CD4-positive, alpha-beta T cell treated with Interleukin-6 for 4 hours (primary cell): Measurements from ENCODE around the gene PLXNA2.

Source experiments
- DNase-seq: peaks from one replicate; pipeline ENCODE4 v3.0.0-alpha.2; 2020; ENCODE audit warnings: mixed read lengths

The PLXNA2 gene

DNA sequence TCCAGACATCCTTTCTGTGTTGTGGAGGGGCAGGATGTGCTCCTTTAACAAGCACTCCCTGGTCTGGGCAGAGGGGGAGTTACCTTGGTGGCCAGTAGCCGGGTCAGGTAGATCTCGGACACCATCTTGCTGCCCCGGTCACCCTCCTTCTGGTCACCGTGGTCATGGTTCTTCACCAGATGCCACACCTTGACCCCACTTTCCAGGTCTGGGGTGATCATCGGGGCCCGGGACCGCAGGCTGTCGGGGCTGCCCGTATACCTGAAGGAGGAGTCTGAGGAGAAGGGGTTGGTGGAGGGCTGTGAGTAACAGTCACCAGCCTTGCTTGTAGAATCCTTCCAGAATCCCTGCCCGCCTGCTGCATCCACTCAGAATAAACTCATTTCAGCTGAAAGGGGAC is 210.9 kb downstream of the PLXNA2 start:
- no peak for DNase-seq

DNA sequence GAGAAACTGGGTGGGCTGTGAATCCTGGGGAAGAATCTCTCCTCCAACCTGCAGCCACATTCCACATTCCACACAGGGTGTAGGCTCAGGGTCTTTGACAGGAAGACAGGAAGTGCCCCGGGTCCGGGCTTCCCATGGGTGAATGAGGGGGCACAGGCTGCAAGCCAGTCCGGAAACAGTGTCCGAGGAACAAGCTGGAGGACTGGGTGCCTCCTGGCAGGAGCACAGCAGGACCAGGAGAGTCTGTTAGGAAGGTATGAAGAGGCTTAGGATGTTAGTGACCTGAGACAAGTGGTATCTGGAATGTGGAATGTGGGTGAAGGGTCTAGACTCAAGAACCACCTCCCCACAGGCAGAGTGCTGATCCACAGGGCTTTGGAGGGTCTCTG is 212.3 kb downstream of the PLXNA2 start:
- no peak for DNase-seq

DNA sequence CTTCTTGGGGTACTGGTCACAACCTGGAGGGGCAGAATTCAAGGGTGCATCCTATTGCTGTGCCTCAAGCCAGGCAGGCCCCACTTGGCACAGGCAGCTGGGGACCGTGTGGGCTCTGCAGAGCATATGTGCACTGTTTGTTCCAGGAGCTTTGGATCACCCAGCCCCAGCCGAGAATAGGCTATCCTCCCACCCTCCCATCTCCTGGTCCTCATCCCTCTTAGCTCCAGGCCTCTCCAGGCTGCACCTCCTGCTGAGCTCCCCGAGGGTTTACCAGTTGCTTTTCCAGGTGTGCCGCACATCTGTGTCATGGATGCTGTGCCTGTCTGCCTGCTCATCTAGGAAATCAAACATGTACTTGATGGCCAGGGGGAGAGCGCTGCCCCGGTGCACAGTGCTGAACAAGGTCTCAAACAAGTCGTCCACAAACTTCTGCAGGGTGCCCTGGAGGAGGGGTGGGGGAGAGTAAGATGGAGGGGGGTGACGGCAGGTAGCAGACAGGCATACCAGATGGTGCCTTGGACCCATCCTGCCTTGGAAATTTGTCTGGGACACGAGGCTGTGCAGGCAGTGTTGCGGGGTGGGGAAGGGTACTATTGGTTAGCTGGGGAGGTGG is 212.8 kb downstream of the PLXNA2 start:
- DNase-seq = no peak

DNA sequence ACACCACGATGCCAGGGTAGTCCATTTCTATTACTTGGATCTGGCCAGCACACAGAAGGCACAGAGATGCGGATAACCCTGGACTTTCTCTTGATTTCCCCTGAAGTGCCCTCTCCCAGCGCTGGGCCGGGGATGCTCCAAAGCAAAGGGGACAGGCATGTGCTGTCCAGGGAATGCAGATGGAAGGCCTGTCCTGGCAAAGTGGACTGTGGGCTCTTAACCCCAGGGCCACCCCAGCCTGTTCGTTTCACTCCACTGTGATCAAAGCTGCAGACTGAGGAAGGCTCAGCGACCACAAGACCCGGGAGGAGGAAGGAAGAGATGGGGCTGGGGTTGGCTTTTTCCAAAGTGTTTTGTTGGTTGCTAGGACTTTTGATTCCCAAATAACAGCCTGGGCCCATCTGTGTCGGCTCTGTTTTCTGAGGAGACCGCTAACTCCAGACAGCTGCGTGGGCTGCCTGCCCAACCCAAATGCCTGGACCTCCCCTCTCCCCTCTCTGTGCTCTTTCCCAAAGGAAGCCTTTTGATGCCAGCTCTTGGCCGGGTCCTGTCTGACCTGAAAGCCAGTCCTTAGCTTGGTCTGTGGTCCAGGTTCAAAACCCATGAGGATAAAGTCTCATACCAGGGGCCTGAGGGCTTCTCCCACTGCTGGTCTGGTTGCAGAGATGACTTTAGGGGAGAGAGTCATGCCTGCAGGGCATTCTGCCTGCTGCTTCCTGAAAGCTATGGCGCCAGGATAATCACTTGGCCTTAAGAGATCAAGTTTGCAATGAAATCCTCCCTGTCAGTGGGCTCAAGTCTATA is 213.7 kb downstream of the PLXNA2 start:
- DNase-seq = no peak

DNA sequence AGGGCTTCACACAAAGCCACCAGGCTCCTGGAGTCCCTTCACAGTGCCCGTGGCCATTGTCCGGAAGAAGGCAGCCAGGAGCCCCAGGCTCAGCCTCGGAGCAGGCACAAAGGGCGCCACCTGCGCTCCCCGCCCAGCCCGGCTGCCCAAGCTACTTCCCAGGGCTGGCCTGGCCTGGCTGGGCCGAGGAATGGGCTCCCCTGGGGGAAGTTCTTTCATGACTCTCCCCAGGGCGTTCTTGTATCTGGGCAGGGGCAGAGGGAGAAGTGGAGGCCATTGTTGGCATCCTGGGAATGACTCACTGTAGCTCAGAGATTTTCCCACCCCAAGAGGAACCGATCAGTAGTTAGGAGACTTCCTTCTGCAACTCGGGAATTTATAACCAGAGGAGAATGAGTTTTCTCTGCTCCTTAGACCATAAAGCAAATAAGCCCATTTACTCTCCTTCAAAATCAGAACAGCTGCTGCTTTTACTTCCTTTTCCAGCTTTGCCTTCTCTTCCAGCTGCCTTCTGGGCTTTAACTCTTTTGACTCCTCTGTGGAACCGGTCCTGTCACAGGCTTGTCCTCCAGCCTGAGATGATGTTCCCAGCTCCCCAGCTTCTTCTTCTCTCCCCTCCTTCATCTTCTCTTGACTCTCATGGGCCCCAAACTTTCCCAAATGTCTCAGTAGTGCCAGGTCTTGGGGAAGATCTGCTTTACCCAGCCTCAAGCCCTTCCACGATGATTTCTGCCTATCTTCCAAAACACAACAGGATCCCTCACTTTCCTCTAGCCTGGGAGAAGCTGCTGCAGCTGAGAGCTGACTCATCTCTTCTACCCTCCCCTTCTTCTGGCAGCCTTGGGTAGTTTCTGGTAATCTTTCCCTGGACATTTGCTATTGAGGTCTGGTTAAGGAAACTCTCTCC is 214.6 kb downstream of the PLXNA2 start:
- no peak for DNase-seq

DNA sequence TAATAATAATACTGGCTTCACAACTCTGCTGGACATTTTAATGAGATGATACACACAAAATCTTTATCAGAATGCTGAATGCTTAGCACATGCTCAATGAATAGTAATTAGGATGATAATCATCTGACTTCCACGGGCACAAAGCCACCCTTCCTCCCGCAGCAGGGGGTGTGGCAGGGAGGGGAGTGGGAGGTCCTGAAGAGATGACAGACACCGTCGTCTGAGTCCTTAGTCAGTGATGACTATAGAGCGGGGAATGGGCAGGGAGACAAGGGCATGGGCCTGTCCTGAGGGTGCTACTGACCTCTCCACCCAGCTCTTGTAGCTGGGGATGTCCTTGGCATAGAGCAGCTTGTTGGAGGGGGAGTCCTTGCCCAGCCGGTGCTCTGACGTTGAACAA is 215.7 kb downstream of the PLXNA2 start:
- no peak for DNase-seq

DNA sequence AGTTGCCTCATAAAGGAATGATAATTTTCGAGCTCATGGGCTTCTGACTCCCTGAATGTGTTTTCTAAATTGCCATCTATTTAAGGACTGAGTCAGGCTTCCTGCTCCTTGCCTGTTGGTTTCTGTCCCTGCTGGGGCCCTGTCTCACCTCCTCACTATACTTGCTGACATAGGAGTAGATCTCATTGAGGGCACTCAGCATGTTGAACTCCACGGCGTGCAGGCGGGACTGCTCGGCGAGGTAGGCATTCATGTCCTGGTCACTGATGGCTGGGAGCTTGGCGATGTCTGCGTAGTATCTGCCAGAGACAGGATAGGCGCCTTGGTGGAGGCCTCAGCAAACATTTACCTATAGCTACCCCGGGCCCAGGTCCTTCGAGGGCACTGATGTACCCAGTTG is 216.3 kb downstream of the PLXNA2 start:
- DNase-seq = no peak

- no peak for DNase-seq
Observed at GRCh38 chr1:208026880-208027438, 217.2 kb downstream of the PLXNA2 start.

DNA sequence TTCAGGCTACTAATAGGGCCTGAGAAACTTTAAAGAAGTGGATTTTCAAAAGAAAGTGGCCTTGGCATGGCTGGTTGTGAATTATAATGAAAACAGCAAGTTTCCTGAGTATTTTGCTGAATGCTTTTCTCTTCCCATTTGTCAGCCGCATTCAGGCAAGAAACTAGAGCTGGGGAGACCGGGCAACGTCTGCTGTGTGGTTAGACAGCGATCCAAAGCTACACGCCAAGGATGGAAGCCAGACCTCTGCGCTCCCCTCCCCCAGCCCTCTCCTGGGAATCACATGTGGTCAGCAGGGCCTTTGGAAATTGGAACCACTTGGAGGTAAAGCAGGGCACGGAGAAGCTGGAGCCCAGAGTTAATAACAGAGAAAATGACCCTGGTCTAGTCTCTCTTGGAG is 219.2 kb downstream of the PLXNA2 start:
- no peak for DNase-seq

DNA sequence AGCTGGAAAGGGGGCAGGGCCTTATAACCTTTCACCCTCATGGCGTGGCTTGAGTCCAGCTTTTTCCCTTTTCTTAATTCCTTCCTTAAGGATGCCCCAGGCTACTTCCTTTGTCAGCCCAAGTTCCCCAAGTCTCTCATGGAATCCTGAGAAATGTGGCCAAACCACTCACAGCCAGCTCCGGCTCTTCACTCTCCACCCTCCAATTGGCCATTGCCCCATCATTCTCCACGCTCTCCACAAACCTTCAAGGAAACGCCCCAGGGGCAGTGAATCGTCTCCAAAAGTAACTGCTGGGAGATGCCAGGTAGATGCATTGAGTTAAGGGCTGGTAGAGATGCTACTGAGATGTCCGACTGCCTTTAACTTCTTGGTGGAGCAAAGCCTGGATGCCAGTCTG is 219.8 kb downstream of the PLXNA2 start:
- DNase-seq = no peak

DNA sequence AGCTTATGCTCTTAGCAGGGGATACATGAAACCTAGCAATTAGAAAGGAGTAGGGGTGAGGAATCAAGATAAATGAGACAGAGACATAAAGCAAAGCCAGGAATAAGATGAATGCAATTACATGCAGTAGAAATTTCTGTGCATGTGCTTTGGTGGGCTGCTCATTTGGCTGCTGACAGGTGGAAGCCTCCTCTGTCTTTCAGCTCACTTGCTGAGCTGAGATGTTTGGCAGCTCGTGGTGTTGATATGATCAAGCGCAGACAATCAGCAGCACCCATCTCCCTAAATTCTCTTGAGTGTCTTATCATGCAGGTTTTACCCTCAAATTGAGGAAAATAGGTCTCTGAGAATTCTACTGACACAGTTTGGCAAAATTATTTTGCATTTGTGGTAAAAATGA is 224.9 kb downstream of the PLXNA2 start:
- no peak for DNase-seq

- DNase-seq = no peak
Observed at GRCh38 chr1:208015255-208015654, 228.9 kb downstream of the PLXNA2 start.

DNA sequence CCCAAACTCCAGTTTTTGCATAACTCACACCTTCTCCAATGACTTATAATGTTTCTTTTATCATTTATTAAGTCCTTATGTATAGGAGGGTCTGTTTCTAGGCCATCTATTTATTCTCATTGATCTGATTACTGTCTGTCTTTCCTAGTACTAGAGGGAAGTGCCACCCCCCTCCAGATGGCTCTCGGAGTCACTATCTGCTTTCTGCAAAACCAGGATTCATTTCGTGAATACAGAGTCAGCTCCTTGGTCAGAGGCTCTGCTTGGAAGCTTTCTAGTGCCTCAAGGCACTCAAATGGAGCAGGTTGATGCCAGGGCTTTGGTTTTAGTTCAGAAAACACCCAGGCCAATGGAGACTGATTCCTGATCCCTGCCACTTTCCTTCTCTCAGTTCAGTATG is 231.0 kb downstream of the PLXNA2 start:
- DNase-seq = no peak

GRCh38 chr1:208012721-208013120 is 231.5 kb downstream of the PLXNA2 start:
- no peak for DNase-seq

DNA sequence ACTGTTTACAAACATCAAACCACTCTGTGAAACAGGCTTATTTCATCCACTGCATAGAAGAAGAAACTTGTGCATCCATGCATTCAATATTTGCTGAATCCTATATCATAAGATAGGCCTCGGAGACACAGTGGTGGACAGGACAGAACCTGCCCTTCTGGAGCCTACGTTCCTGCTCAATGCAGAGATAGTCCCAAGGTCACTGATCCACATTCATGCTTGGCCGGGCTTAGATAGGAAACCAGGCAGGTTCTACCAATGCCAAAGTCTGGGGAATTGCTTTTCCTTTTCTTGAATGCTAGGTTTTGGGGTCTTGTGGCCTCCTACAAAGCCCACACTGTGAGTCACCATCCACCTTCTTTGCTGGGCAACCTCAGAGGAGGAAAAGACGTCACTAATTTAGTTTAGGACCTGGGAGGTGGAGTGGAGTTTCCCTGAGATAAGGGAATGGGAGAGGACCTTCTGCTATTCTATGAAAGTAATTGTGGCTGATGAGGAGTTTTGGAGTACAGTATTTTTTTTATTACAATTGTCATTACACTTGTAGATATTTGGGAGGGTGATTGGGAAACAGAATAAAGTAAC is 233.6 kb downstream of the PLXNA2 start:
- DNase-seq = no peak

DNA sequence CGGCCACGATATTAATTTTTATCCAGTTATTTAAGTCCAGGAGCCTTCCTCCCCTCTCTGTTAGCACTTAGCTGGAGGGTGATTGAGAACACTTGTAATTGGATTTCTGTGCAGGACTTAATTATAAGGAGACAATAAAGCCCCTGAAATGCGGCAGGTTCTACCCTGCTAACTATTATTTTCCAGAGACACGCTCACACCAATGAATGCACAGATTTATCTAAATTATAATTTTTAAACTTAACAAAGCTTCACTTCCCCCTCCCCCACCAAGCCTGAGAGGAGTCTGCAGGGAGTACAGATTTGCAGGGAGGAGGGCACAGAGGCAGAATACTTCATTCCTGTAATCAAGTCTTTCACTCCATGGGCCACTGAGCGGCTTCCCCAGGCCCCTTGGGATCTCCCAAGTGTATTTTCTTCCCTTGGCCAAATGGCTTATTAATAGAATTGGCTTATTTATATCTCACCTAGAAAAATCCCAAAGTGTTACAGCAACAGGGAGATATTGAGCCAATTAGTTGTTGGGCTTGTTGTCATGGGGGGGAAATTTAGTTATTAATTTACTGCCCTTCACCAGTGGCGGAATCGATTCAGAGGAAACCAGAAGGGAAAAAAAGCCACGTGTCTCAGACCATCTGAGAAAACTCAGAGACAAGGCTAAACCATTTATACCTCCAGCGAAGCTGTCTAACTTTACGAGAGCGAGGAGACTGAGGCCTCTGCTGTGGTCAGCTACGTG is 234.3 kb downstream of the PLXNA2 start:
- DNase-seq = no peak

- no peak for DNase-seq
Observed at GRCh38 chr1:208009303-208009702, 234.9 kb downstream of the PLXNA2 start.

GRCh38 chr1:208008534-208008933 is 235.7 kb downstream of the PLXNA2 start:
- no peak for DNase-seq

DNA sequence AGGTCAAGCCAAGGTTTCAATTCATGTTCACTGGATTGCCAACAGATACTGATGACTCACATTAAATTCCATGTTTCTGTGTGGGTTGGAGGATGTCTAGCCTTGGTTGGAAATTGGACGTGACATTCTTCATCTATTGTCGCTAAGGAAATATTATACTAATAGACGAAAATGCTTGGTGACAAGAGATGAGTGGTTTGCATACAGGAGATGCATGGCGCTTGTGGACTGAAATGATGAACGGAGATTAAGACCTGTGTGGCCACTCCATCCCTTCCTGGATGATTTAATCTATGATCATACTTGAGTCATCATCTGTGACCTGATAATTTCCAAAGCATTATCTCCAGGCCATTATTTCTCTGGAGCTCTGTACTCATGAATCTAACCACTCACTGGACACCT is 236.2 kb downstream of the PLXNA2 start:
- no peak for DNase-seq

DNA sequence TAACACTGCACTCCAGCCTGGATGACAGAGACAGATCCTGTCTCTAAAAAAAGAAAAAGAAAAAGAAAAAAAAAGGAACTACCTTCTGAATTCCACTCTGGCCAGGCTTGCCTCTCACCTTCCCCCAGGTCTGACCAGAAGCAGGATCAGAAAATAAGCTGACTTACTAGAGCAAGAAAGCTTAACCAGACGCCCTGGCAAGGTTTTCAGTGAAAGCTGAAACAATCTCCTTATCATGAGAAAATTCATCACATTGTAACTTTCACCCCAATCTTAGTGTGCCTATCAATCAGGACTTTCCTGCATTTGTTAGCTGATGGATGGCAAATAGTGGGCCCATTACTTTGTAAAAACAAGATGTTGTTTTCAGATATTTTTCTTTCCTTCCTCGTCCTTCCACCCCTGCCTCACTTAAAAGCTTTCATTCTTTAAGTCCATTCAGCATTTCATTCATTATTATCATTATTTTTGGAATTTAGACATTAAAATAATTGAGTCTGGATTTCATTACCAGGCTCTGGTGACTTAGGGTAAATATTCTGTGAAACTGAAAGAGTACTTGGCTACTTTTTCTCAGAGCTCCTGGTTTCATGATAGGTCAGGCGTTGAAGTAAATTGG is 236.8 kb downstream of the PLXNA2 start:
- no peak for DNase-seq

DNA sequence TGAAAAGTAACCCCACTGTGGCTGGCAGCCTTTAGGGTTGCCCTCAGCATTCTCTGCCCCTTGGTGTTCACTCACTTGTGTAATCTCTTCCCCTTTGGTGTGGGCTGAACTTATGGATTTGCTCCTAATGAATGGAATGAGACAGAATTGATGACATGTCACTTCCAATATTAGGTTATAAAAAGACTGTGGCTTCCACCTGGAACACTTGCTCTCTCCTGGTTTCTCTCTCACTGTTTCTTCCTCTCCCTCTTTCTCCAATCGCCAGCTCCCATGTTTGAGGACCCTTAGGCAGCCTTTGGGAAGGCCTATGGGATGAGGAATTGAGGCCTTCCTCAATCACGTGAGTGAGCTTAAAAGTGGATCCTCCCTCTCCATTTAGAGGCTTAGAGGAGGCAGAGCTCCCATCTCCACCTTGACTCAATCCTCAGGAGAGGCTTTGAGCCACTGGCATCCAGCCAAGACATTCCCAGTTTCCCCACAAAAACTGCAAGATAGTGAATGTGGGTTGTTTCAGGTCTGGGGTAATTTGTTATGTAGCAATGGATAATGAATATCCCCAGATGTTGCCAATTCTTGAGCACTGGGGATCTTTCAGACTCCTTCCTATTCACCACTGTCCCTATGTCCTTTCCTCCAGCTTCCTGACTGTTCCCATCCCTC is 237.8 kb downstream of the PLXNA2 start:
- no peak for DNase-seq
